Activated T-helper 2 cell treated with anti-CD3 and anti-CD28 coated beads, Interferon-gamma antibody, Interleukin-2, Interleukin-4, amounts not matched to agents 10 μg/mL and 5 μg/mL and 100 μg/mL, durations not matched to agents 14 hours and 24 hours and 36 hours (primary cell): Measurements from ENCODE around the gene UPK2. TPM values are rescaled to one million over a fixed set of nuclear protein-coding genes. Genes with fewer than 3 reads are reported as not detected.
"Not testable (repeated sequence)": the region's sequence is repeated elsewhere in the genome, so short reads cannot be mapped to it uniquely, and the experiment has no call there.

ENCODE experiments used
- DNase-seq: peaks from one replicate; pipeline ENCODE4 v3.0.0; 2021; ENCODE audit warnings: low spot score
- H3K27ac Mint-ChIP-seq: one replicate; pipeline ENCODE4 v1.8.0; 2021; ENCODE audit warnings: mixed read lengths
- H3K27me3 Mint-ChIP-seq: one replicate; pipeline ENCODE4 v1.8.0; 2021; ENCODE audit warnings: low read depth, mixed read lengths
- H3K36me3 Mint-ChIP-seq: one replicate; pipeline ENCODE4 v1.8.0; 2021; ENCODE audit warnings: low read depth, mixed read lengths
- H3K4me1 Mint-ChIP-seq: one replicate; pipeline ENCODE4 v1.8.0; 2021; ENCODE audit warnings: low read depth, mixed read lengths
- H3K4me3 Mint-ChIP-seq: one replicate; pipeline ENCODE4 v1.8.0; 2021; ENCODE audit warnings: low read depth, mild to moderate bottlenecking, moderate library complexity, mixed read lengths
- H3K9me3 Mint-ChIP-seq: one replicate; pipeline ENCODE4 v1.8.0; 2021; ENCODE audit warnings: mixed read lengths
- intact Hi-C: fragments of 100-400 bp; cut with micrococcal nuclease; formaldehyde crosslinking; loops from one replicate; pipeline ENCODE4 v1.15.1; 2023
- total RNA-seq: library from RNA; stranded (reverse); gene quantifications from 2 replicates; pipeline ENCODE4 v1.2.3, GENCODE V29; 2022

The UPK2 gene
- total RNA-seq, 1 donor from 2014 or later: not detected

DNA sequence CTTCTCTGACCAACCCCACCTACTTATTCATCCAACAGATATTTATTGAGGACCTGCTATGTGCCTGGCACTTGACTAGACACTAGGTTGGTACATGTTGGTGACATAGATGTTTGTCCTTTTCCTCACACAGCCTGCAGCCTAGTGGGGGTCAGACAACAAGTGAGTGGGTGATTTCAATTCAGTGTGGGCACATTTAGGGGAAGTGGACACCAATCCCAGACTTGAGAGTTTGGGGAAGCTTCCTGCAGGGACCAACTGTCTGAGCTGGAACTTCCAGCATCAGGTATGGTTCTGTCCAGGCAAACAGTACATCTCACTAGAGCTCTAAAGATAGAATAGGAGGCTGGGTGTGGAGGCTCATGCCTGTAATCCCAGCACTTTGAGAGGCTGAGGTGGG, 24.5 kb upstream of the UPK2 start:
- no peaks in the 10 kb centered on the region for H3K27me3 Mint-ChIP-seq

GRCh38 chr11:118933486-118933885, 22.6 kb upstream of the UPK2 start:
- H3K4me1 Mint-ChIP-seq: peaks cover 11% of the 10 kb centered on the region
- intact Hi-C loops: no loop called here
- H3K36me3 Mint-ChIP-seq: no peaks in the 10 kb centered on the region
- no peaks in the 10 kb centered on the region for H3K9me3 Mint-ChIP-seq
- H3K27ac Mint-ChIP-seq: no peak overlapping the region
- DNase-seq: no peak
- H3K4me3 Mint-ChIP-seq: no peak overlapping the region
- peaks cover 4% of the 10 kb centered on the region for H3K27me3 Mint-ChIP-seq

More for the DNA sequence above, 24.5 kb upstream of the UPK2 start:
- Mint-ChIP-seq H3K9me3 (no peaks in the 10 kb centered on the region), H3K36me3 (no peaks in the 10 kb centered on the region), H3K4me1 (peaks cover 27% of the 10 kb centered on the region), H3K4me3 (no peak overlapping the region), H3K27ac (no peak overlapping the region)
- intact Hi-C loops: no loop called here
- DNase-seq: no peak

- peaks cover 12% of the 10 kb centered on the region for H3K4me1 Mint-ChIP-seq
These were observed 20.7 kb upstream of the UPK2 start for GRCh38 chr11:118935376-118935775.

GRCh38 chr11:118938491-118939403, 17.4 kb upstream of the UPK2 start:
- no peak overlapping the region for H3K27ac Mint-ChIP-seq
- intact Hi-C loops: no loop called here
- H3K4me3 Mint-ChIP-seq: no peak overlapping the region
- no peaks in the 10 kb centered on the region for H3K36me3 Mint-ChIP-seq
- peaks cover 7% of the 10 kb centered on the region for H3K27me3 Mint-ChIP-seq
- DNase-seq: no peak
- H3K4me1 Mint-ChIP-seq: peaks cover 11% of the 10 kb centered on the region
- H3K9me3 Mint-ChIP-seq: no peaks in the 10 kb centered on the region

More at GRCh38 chr11:118935376-118935775, 20.7 kb upstream of the UPK2 start:
- Mint-ChIP-seq H3K36me3 (no peaks in the 10 kb centered on the region), H3K4me3 (no peak overlapping the region), H3K27ac (no peak overlapping the region), H3K9me3 (no peaks in the 10 kb centered on the region), H3K27me3 (peaks cover 4% of the 10 kb centered on the region)
- no peak for DNase-seq
- intact Hi-C loops: no loop called here

GRCh38 chr11:118939404-118939915, 16.6 kb upstream of the UPK2 start:
- no peak for DNase-seq
- peaks cover 11% of the 10 kb centered on the region for H3K4me1 Mint-ChIP-seq
- H3K9me3 Mint-ChIP-seq: no peaks in the 10 kb centered on the region
- peaks cover 7% of the 10 kb centered on the region for H3K27me3 Mint-ChIP-seq
- no peaks in the 10 kb centered on the region for H3K36me3 Mint-ChIP-seq
- no peak overlapping the region for H3K27ac Mint-ChIP-seq
- intact Hi-C loops: no loop called here
- H3K4me3 Mint-ChIP-seq: no peak overlapping the region

- no peak for DNase-seq
- Mint-ChIP-seq H3K4me1 (peaks cover 11% of the 10 kb centered on the region), H3K9me3 (no peaks in the 10 kb centered on the region), H3K36me3 (no peaks in the 10 kb centered on the region), H3K27me3 (peaks cover 7% of the 10 kb centered on the region), H3K27ac (peak overlapping the region; percentile 72), H3K4me3 (no peak overlapping the region)
- intact Hi-C loops: loop anchor here (5.0 kb wide), 1 partner anchor 33 kb away; no protein-coding TSS in a partner anchor
These were observed 16.0 kb upstream of the UPK2 start for GRCh38 chr11:118939953-118940598.

DNA sequence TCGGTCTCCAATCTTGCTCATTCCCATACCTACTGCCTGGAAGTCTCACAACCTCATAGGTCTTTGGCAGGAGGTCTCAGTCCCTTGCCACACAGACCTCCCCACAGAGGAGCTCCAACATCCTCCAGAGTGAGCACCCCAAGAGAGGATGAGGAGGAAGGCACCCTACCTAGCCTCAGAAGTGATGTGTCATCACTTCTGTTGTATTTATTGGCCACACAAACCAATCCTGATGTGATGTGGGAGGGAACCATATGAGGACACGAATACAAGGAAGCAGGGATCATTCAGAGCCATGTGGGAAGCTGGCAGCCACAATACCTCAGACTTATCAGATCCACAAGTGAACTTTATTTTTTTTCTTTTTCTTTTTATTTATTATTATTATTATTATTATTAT, 9.0 kb upstream of the UPK2 start:
- H3K4me3 Mint-ChIP-seq: no peak overlapping the region
- no peaks in the 10 kb centered on the region for H3K9me3 Mint-ChIP-seq
- H3K27me3 Mint-ChIP-seq: peaks cover 20% of the 10 kb centered on the region
- DNase-seq: no peak
- no peaks in the 10 kb centered on the region for H3K36me3 Mint-ChIP-seq
- H3K27ac Mint-ChIP-seq: no peak overlapping the region
- peaks cover 4% of the 10 kb centered on the region for H3K4me1 Mint-ChIP-seq
- intact Hi-C loops: no loop called here

GRCh38 chr11:118948000-118948399, 8.1 kb upstream of the UPK2 start:
- intact Hi-C loops: no loop called here
- Mint-ChIP-seq H3K4me1 (peaks cover 4% of the 10 kb centered on the region), H3K4me3 (no peak overlapping the region), H3K36me3 (no peaks in the 10 kb centered on the region), H3K27me3 (peaks cover 23% of the 10 kb centered on the region), H3K9me3 (no peaks in the 10 kb centered on the region), H3K27ac (no peak overlapping the region)
- DNase-seq: no peak

DNA sequence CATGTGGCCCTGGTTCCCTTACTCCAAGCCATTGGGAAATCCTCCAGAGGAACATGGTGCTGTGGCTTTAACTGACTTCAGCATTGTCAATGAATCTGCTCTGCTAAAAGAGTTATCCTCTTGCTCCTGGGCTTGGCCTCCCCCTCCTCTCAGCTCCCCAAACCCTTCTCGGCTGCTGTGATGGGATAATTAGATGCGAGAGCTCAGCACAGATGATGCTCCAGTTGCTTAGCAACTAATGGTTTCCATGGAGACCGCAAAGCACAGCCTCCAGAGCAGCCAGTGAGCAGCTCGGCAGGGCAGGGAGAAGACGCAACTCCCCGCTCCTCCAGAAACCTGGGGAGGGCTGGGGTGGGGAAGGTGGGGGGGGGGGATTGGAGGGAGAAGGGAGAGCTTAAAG, 2.8 kb upstream of the UPK2 start:
- DNase-seq: no peak
- Mint-ChIP-seq H3K27ac (no peak overlapping the region), H3K27me3 (peaks cover 19% of the 10 kb centered on the region), H3K4me3 (no peak overlapping the region), H3K4me1 (no peaks in the 10 kb centered on the region), H3K9me3 (no peaks in the 10 kb centered on the region), H3K36me3 (no peaks in the 10 kb centered on the region)
- intact Hi-C loops: no loop called here

DNA sequence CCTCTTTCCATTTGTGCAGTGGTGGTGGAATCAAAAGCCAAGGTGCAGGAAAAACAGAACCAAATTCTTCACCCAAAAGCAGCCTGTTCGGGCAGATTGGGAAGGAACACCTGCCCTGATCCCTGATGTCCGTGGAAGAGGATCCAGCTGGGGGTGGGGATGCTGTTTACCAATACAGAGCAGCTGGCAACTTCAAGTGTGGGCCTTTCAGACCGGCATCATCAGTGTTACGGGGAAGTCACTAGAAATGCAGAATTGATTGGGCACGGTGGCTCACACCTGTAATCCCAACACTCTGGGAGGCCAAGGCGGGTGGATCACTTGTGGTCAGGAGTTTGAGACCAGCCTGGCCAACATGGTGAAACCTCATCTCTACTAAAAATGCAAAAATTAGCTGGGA, 2.1 kb upstream of the UPK2 start:
- H3K4me3 Mint-ChIP-seq, H3K9me3 Mint-ChIP-seq, H3K4me1 Mint-ChIP-seq, DNase-seq, H3K36me3 Mint-ChIP-seq, intact Hi-C loops, H3K27ac Mint-ChIP-seq: not testable (repeated sequence)
- H3K27me3 Mint-ChIP-seq: peaks cover 19% of the 10 kb centered on the region

- Mint-ChIP-seq H3K4me1 (no peaks in the 10 kb centered on the region), H3K4me3 (no peak overlapping the region), H3K27me3 (peaks cover 15% of the 10 kb centered on the region), H3K36me3 (no peaks in the 10 kb centered on the region), H3K27ac (no peak overlapping the region), H3K9me3 (no peaks in the 10 kb centered on the region)
- DNase-seq: no peak
- intact Hi-C loops: loop anchor here (1.0 kb wide), 3 partner anchors 28 to 267 kb away; no protein-coding TSS in a partner anchor
These were observed 860 bp downstream of the UPK2 start for GRCh38 chr11:118956847-118957469.

- no peaks in the 10 kb centered on the region for H3K36me3 Mint-ChIP-seq
- intact Hi-C loops: no loop called here
These were observed 1.5 kb downstream of the UPK2 start for GRCh38 chr11:118957549-118957948.

More at GRCh38 chr11:118957549-118957948, 1.5 kb downstream of the UPK2 start:
- Mint-ChIP-seq H3K27me3 (peaks cover 15% of the 10 kb centered on the region), H3K27ac (no peak overlapping the region), H3K4me3 (no peak overlapping the region), H3K4me1 (no peaks in the 10 kb centered on the region), H3K9me3 (no peaks in the 10 kb centered on the region)
- no peak for DNase-seq
